ENCODE data around the gene EHMT1.

GRCh38 chr9:137665226-137665625 is 46.4 kb downstream of the EHMT1 start:
- TF ChIP-seq CTCF (IDR thresholded peaks at IDR 0.05) (no peak), SIN3A (IDR thresholded peaks at IDR 0.05; ENCODE audit: borderline replicate concordance, insufficient read depth, low read depth, low read length) (no peak)
- TF ChIP-seq, protein P1, sequence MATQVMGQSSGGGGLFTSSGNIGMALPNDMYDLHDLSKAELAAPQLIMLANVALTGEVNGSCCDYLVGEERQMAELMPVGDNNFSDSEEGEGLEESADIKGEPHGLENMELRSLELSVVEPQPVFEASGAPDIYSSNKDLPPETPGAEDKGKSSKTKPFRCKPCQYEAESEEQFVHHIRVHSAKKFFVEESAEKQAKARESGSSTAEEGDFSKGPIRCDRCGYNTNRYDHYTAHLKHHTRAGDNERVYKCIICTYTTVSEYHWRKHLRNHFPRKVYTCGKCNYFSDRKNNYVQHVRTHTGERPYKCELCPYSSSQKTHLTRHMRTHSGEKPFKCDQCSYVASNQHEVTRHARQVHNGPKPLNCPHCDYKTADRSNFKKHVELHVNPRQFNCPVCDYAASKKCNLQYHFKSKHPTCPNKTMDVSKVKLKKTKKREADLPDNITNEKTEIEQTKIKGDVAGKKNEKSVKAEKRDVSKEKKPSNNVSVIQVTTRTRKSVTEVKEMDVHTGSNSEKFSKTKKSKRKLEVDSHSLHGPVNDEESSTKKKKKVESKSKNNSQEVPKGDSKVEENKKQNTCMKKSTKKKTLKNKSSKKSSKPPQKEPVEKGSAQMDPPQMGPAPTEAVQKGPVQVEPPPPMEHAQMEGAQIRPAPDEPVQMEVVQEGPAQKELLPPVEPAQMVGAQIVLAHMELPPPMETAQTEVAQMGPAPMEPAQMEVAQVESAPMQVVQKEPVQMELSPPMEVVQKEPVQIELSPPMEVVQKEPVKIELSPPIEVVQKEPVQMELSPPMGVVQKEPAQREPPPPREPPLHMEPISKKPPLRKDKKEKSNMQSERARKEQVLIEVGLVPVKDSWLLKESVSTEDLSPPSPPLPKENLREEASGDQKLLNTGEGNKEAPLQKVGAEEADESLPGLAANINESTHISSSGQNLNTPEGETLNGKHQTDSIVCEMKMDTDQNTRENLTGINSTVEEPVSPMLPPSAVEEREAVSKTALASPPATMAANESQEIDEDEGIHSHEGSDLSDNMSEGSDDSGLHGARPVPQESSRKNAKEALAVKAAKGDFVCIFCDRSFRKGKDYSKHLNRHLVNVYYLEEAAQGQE (IDR thresholded peaks at IDR 0.05; ENCODE audit: insufficient read depth in 1 of 2, low read depth in 2 of 2, low read length in 1 of 2), result no peak

All from Panc1 (cell line).